H9 (cell line): Measurements from ENCODE around the gene SPHKAP. TPM values are rescaled to one million over a fixed set of nuclear protein-coding genes. Genes with fewer than 3 reads are reported as not detected.
"Not testable (repeated sequence)": the region's sequence is repeated elsewhere in the genome, so short reads cannot be mapped to it uniquely, and the experiment has no call there.

Experiments used
- DNase-seq: peaks from one replicate; pipeline ENCODE4 v3.0.0-alpha.2; 2017
- H2AFZ ChIP-seq: one replicate; pipeline ENCODE4 v1.6.1; 2013; ENCODE audit warnings: mild to moderate bottlenecking, low read length, control low read depth, moderate library complexity
- H2AK5ac ChIP-seq: 2 replicates; pipeline ENCODE4 v1.6.1; 2013; ENCODE audit warnings: low read length, control low read depth, mixed read lengths; ENCODE audit not compliant: insufficient read length
- H2BK120ac ChIP-seq: one replicate; pipeline ENCODE4 v1.6.1; 2013; ENCODE audit warnings: low read depth, mild to moderate bottlenecking, low read length, control low read depth, inconsistent platforms; ENCODE audit not compliant: poor library complexity, severe bottlenecking
- H2BK12ac ChIP-seq: 2 replicates; pipeline ENCODE4 v1.6.1; 2013; ENCODE audit warnings: low read length, control low read depth, mixed read lengths, low read depth; ENCODE audit not compliant: insufficient read length
- H2BK15ac ChIP-seq: 2 replicates; pipeline ENCODE4 v1.6.1; 2013; ENCODE audit warnings: low read depth, low read length, control low read depth
- H2BK20ac ChIP-seq: one replicate; pipeline ENCODE4 v1.6.1; 2013; ENCODE audit warnings: low read depth, mild to moderate bottlenecking, low read length, control low read depth, inconsistent platforms; ENCODE audit not compliant: poor library complexity, severe bottlenecking
- H2BK5ac ChIP-seq: 2 replicates; pipeline ENCODE4 v1.6.1; 2013; ENCODE audit warnings: low read length, control low read depth, mixed read lengths; ENCODE audit not compliant: insufficient read length
- H3K14ac ChIP-seq: 2 replicates; pipeline ENCODE4 v1.6.1; 2013; ENCODE audit warnings: low read length, control low read depth; ENCODE audit not compliant: insufficient read depth
- H3K18ac ChIP-seq: 2 replicates; pipeline ENCODE4 v1.6.1; 2013; ENCODE audit warnings: low read depth, mild to moderate bottlenecking, mixed read lengths, low read length, control low read depth; ENCODE audit not compliant: insufficient read length
- H3K23ac ChIP-seq: 2 replicates; pipeline ENCODE4 v1.6.1; 2013; ENCODE audit warnings: low read length, control low read depth, mixed read lengths, low read depth; ENCODE audit not compliant: insufficient read length
- H3K23me2 ChIP-seq: 2 replicates; pipeline ENCODE4 v1.6.1; 2013; ENCODE audit warnings: low read depth, mild to moderate bottlenecking, mixed read lengths, low read length, control low read depth; ENCODE audit not compliant: insufficient read length, poor library complexity, severe bottlenecking
- H3K27ac ChIP-seq: 2 replicates; pipeline ENCODE4 v1.5.1; 2013; ENCODE audit warnings: low read length, control low read depth, mixed read lengths, low read depth; ENCODE audit not compliant: insufficient read length
- H3K27me3 ChIP-seq: 2 replicates; pipeline ENCODE4 v1.6.1; 2013; ENCODE audit warnings: low read length, control low read depth, inconsistent platforms; ENCODE audit not compliant: insufficient read depth
- H3K4ac ChIP-seq: 2 replicates; pipeline ENCODE4 v1.6.1; 2013; ENCODE audit warnings: low read depth, mild to moderate bottlenecking, control low read depth, inconsistent platforms, low read length, moderate library complexity
- H3K4me1 ChIP-seq: 2 replicates; pipeline ENCODE4 v1.6.1; 2013; ENCODE audit warnings: low read length, control low read depth, inconsistent platforms; ENCODE audit not compliant: insufficient read depth
- H3K4me2 ChIP-seq: 2 replicates; pipeline ENCODE4 v1.6.1; 2013; ENCODE audit warnings: low read length, control low read depth, mixed read lengths; ENCODE audit not compliant: insufficient read length, insufficient read depth
- H3K56ac ChIP-seq: 2 replicates; pipeline ENCODE4 v1.6.1; 2013; ENCODE audit warnings: low read depth, mild to moderate bottlenecking, mixed read lengths, low read length, control low read depth; ENCODE audit not compliant: insufficient read length
- H3K79me1 ChIP-seq: 2 replicates; pipeline ENCODE4 v1.6.1; 2013; ENCODE audit warnings: low read depth, mild to moderate bottlenecking, moderate library complexity, low read length, control low read depth, inconsistent platforms; ENCODE audit not compliant: insufficient read depth, poor library complexity, severe bottlenecking
- H3K79me2 ChIP-seq: 2 replicates; pipeline ENCODE4 v1.6.1; 2013; ENCODE audit warnings: low read length, control low read depth, inconsistent platforms; ENCODE audit not compliant: insufficient read depth
- H3K9ac ChIP-seq: 2 replicates; pipeline ENCODE4 v1.6.1; 2013; ENCODE audit warnings: low read length, control low read depth, mixed read lengths; ENCODE audit not compliant: insufficient read length; ENCODE audit errors: extremely low read depth
- H3K9me3 ChIP-seq: one replicate; pipeline ENCODE4 v1.6.1; 2013; ENCODE audit warnings: low read depth, low read length, inconsistent platforms; ENCODE audit not compliant: control insufficient read depth
- H3T11ph ChIP-seq: one replicate; pipeline ENCODE4 v1.6.1; 2013; ENCODE audit warnings: mild to moderate bottlenecking, low read length, control low read depth, inconsistent platforms
- H4K20me1 ChIP-seq: one replicate; pipeline ENCODE4 v1.6.1; 2013; ENCODE audit not compliant: control insufficient read depth, insufficient read length, insufficient read depth
- H4K5ac ChIP-seq: 2 replicates; pipeline ENCODE4 v1.6.1; 2013; ENCODE audit warnings: low read depth, mild to moderate bottlenecking, mixed read lengths, low read length, control low read depth; ENCODE audit not compliant: insufficient read length
- H4K8ac ChIP-seq: replicated peaks from 2 replicates; pipeline ENCODE4 v1.6.1; 2013; ENCODE audit warnings: low read length, control low read depth, mixed read lengths, low read depth; ENCODE audit not compliant: insufficient read length
- H4K91ac ChIP-seq: 2 replicates; pipeline ENCODE4 v1.6.1; 2013; ENCODE audit warnings: low read depth, mild to moderate bottlenecking, moderate library complexity, mixed read lengths, low read length, control low read depth; ENCODE audit not compliant: insufficient read length
- H3K27ac Mint-ChIP-seq, 3 experiments: 2 replicates in 2 of 3; 3 replicates in 1 of 3; pipeline ENCODE4 v1.8.0; 2020 to 2021; ENCODE audit warnings: mixed read lengths in 3 of 3, mild to moderate bottlenecking in 1 of 3, moderate library complexity in 1 of 3
- H3K27me3 Mint-ChIP-seq: 2 replicates; pipeline ENCODE4 v1.8.0; 2021; ENCODE audit warnings: low read depth, mild to moderate bottlenecking, moderate library complexity, mixed read lengths
- H3K36me3 Mint-ChIP-seq, 3 experiments: 2 replicates in 2 of 3; 3 replicates in 1 of 3; pipeline ENCODE4 v1.8.0; 2020 to 2021; ENCODE audit warnings: low read depth in 3 of 3, mixed read lengths in 3 of 3; ENCODE audit not compliant: insufficient read depth in 1 of 3
- H3K4me1 Mint-ChIP-seq, 2 experiments: 2 replicates each; pipeline ENCODE4 v1.8.0; 2020; ENCODE audit warnings: mixed read lengths in 2 of 2
- H3K4me3 Mint-ChIP-seq, 2 experiments: 2 replicates in 1 of 2; 3 replicates in 1 of 2; pipeline ENCODE4 v1.8.0; 2020 to 2021; ENCODE audit warnings: mild to moderate bottlenecking in 2 of 2, mixed read lengths in 2 of 2, moderate library complexity in 1 of 2
- H3K9me3 Mint-ChIP-seq, 2 experiments: 2 replicates in 1 of 2; 3 replicates in 1 of 2; pipeline ENCODE4 v1.8.0; 2020; ENCODE audit warnings: mild to moderate bottlenecking in 2 of 2, mixed read lengths in 2 of 2, moderate library complexity in 1 of 2
- WGBS: extraction: QIAGEN DNeasy Blood & Tissue Kit; methylation state at CpG from one replicate; pipeline ENCODE4 v1.1.7; 2013; ENCODE audit warnings: missing lambda C conversion rate, low lambda C conversion rate, mixed read lengths; ENCODE audit not compliant: insufficient read length; ENCODE audit errors: extremely low coverage; 5-methylcytosine and 5-hydroxymethylcytosine counted together
- total RNA-seq: library from RNA; stranded (reverse); gene quantifications from 2 replicates; pipeline ENCODE4 v1.2.1, GENCODE V29; 2021
- TF ChIP-seq, protein P1 (sequence below): fragments of 200-600 bp; sonication (generic); conservative IDR thresholded peaks from 3 replicates; pipeline ENCODE4 v1.8.0; 2021; ENCODE audit warnings: antibody characterized with exemption, mild to moderate bottlenecking

The SPHKAP gene
- total RNA-seq, 1 experiment from 2014 or later = not detected

GRCh38 chr2:227939271-227940027, 242.0 kb downstream of the SPHKAP start:
- Histone ChIP-seq H2BK120ac (no peak overlapping the region), H3K79me2 (no peaks in the 10 kb centered on the region), H3K27me3 (no peaks in the 10 kb centered on the region), H3K79me1 (no peaks in the 10 kb centered on the region), H3K27ac (no peak overlapping the region), H4K91ac (no peak overlapping the region), H3K18ac (no peak overlapping the region), H3K4ac (no peak overlapping the region), H2BK5ac (no peak overlapping the region), H3K9me3 (no peaks in the 10 kb centered on the region), H3T11ph (no peak overlapping the region), H2BK15ac (no peak overlapping the region), H3K23me2 (no peaks in the 10 kb centered on the region), H3K56ac (no peak overlapping the region), H2AFZ (peak overlapping the region; percentile 76), H4K8ac (no peak overlapping the region), H3K14ac (no peak overlapping the region), H3K9ac (no peak overlapping the region), H3K4me1 (no peaks in the 10 kb centered on the region), H2BK20ac (no peak overlapping the region), H2AK5ac (no peak overlapping the region), H2BK12ac (no peak overlapping the region), H4K5ac (no peak overlapping the region), H4K20me1 (no peaks in the 10 kb centered on the region), H3K23ac (no peak overlapping the region), H3K4me2 (no peak overlapping the region)
- Mint-ChIP-seq H3K9me3 (peaks cover 3% of the 10 kb centered on the region in 2 experiments; a peak in 2 of 5 replicates), H3K27ac (peak overlapping the region in 1 of 3 experiments; percentile 4; a peak in 2 of 7 replicates), H3K27me3 (no peaks in the 10 kb centered on the region), H3K36me3 (no peaks in the 10 kb centered on the region), H3K4me3 (no peak overlapping the region), H3K4me1 (peaks cover 6 to 10% of the 10 kb centered on the region in 2 experiments)
- TF ChIP-seq, protein P1, sequence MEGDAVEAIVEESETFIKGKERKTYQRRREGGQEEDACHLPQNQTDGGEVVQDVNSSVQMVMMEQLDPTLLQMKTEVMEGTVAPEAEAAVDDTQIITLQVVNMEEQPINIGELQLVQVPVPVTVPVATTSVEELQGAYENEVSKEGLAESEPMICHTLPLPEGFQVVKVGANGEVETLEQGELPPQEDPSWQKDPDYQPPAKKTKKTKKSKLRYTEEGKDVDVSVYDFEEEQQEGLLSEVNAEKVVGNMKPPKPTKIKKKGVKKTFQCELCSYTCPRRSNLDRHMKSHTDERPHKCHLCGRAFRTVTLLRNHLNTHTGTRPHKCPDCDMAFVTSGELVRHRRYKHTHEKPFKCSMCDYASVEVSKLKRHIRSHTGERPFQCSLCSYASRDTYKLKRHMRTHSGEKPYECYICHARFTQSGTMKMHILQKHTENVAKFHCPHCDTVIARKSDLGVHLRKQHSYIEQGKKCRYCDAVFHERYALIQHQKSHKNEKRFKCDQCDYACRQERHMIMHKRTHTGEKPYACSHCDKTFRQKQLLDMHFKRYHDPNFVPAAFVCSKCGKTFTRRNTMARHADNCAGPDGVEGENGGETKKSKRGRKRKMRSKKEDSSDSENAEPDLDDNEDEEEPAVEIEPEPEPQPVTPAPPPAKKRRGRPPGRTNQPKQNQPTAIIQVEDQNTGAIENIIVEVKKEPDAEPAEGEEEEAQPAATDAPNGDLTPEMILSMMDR = peak; percentile 85
- DNase-seq = peak; percentile 64
- no CpG with 5 or more reads among the region's 11 CpGs for WGBS

- H3K9ac ChIP-seq, H3K18ac ChIP-seq, H3K4me1 ChIP-seq, H3K79me1 ChIP-seq, H3K9me3 ChIP-seq, H3K56ac ChIP-seq, H3K36me3 Mint-ChIP-seq, H4K5ac ChIP-seq, H2AK5ac ChIP-seq, H3T11ph ChIP-seq, H2BK15ac ChIP-seq, H3K9me3 Mint-ChIP-seq, H3K4me3 Mint-ChIP-seq, H2BK12ac ChIP-seq, H3K79me2 ChIP-seq, H3K27me3 ChIP-seq, H3K23me2 ChIP-seq, H4K8ac ChIP-seq, H3K4me2 ChIP-seq, H2BK120ac ChIP-seq, H3K27ac Mint-ChIP-seq, H3K4ac ChIP-seq, H4K91ac ChIP-seq, H2BK20ac ChIP-seq, H3K27ac ChIP-seq, H3K27me3 Mint-ChIP-seq, H3K23ac ChIP-seq, H2BK5ac ChIP-seq, DNase-seq, H4K20me1 ChIP-seq, H3K14ac ChIP-seq, H2AFZ ChIP-seq: not testable (repeated sequence)
- no CpG with 5 or more reads among the region's 7 CpGs for WGBS
- H3K4me1 Mint-ChIP-seq = peaks cover 12 to 15% of the 10 kb centered on the region in 2 experiments
These were observed 245.2 kb downstream of the SPHKAP start for GRCh38 chr2:227936249-227936648.
